8988T (cell line): ENCODE data around the gene MCC.

Experiments used
- DNase-seq: peaks from one replicate; pipeline ENCODE4 v3.0.0; 2011

Gene MCC

GRCh38 chr5:113487781-113488644, at the start of gene MCC:
Gene MCC (minus strand): TSS chr5:113488453.
- DNase-seq, result peak; percentile 70

GRCh38 chr5:113531481-113532159, 43.4 kb upstream of the MCC start:
- DNase-seq, result no peak

- DNase-seq, result no peak
Observed at GRCh38 chr5:113527746-113528145, 39.5 kb upstream of the MCC start.

DNA sequence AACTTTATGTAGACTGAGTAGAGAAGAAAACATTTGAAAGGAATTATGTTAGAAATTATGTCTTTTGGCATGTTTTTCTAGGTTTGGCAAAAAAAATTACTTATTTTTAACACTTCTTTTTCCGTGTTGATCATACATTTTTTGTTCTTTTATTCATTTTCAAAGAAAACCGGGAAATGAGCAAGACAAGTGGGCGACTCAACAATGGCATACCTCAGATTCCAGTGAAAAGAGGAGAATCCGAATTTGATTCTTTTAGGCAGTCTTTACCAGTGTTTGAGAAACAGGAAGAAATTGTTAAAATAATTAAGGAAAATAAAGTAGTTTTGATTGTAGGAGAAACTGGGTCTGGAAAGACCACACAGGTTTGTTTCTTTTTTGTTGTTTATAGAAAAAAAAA, 38.2 kb upstream of the MCC start:
- no peak for DNase-seq

DNA sequence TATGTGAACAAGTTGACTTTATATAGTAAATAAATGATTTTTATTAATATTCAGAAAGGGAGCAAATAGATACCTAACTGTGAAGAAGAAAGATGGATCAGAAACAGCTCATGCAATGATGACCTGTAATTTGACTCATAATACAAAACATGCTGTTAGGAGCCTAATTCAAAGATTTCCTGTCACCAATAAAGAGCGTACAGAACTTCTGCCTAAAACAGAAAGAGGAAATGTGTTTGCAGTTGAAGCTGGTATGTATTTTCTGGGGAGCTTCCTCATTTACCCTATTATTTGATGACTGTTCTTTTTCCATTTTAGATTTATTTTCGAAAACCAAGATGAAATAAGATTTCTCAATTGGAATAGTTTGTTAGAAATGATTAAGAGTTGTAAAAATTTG, 36.7 kb upstream of the MCC start:
- no peak for DNase-seq

DNA sequence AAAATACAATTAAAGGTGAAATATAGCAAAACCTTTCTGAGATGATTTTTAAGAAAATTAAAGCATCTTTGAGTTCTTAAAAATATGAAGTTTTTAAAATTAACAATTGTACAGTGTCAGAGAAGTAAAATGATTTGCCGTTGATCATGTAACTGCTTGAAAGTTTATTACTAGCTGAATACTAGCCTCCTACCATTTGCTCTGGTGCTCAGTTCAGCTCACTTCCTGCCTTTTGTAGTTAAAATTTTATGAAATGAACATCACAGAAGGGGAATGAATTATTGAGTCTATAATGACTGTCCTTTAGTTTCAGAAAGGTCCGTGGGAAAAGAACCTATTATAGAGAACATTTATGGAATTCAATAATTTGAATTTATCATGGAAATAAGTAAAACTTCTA, 34.9 kb upstream of the MCC start:
- DNase-seq, result no peak

DNA sequence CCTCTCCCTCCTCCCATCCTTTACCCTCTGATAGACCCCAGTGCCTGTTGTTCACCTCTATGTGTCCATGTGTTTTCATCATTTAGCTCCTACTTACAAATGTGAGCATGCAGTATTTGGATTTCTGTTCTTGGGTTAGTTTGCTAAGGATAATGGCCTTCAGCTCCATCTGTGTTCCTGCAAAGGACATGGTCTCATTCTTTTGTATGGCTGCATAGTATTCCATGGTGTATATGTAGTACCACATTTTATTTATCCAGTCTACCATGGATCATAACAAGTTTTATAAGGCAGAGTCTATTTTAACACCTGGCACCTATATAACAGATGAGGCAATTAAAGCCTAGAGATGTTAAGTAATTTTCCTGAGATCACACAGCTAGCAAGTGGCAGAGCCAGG, 32.6 kb upstream of the MCC start:
- no peak for DNase-seq

- no peak for DNase-seq
Observed at GRCh38 chr5:113520429-113520828, 32.2 kb upstream of the MCC start.

GRCh38 chr5:113519412-113519811, 31.2 kb upstream of the MCC start:
- no peak for DNase-seq

GRCh38 chr5:113518884-113519283, 30.6 kb upstream of the MCC start:
- DNase-seq, result no peak

GRCh38 chr5:113514289-113514635, 26.0 kb upstream of the MCC start:
- DNase-seq, result no peak

DNA sequence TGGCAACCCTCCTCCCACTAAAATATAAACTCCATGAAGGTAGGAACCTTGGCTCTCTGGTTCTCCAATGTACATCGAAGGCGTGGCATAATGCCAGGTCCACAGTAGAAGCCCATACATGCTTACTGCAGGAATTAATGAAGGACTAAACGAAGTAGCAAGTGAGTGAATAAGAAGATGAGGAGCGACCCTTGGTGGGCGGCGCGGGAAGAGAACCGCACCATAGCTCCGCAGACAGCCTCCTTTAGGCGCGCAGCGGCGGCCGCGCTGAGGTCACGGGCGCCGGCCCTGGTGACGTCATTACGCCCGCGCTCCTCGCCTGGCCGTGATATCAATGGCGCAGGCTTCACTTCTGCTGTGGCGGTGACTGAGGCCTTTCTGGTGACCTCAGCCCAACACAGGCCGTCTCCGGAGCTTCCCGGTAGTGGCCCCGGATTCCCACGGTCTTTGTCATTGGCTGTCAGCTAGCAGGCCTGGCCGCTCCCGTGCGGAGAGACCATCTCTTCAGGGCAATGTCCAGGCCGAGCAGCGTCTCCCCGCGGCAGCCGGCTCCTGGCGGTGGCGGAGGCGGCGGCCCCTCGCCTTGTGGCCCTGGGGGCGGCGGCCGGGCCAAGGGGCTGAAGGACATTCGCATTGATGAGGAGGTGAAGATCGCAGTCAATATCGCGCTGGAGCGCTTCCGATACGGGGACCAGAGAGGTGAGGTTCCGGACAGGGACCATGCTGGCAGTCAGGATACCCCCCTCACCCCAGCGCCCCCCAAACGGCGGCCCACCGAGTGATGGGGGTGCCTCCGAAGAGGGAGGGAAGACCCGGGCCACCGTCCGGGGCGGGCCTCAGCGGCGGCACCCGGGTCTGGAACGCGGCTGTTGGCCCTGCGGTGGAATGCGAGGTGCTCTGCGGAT, 25.4 kb upstream of the MCC start, which contains the start of gene YTHDC2:
YTHDC2 (plus strand) TSS at position 311 of the 905 bp plus-strand sequence; CDS start at position 513, 202 bp downstream.
- DNase-seq, result peak; percentile 13

DNA sequence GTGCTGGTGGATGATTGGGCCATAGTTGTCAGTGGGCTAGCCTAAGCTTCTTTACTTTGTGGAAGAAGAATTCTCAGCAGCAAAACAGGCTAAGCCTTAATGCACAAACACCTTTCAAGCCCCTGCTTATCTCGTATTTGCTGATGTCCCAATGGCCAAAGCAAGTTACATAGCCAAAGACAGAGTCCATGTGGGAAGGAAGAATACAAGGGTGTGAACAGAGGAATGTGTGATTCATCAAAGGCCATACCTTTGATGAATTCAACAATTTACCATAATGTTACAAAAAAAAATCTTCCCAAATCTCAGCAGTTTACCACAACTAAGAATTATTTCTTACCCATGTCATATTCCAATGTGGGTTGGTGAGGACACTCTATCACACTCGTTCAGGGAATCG, 24.1 kb upstream of the MCC start:
- no peak for DNase-seq

- DNase-seq, result no peak
Observed at GRCh38 chr5:113510836-113511451, 22.7 kb upstream of the MCC start.

DNA sequence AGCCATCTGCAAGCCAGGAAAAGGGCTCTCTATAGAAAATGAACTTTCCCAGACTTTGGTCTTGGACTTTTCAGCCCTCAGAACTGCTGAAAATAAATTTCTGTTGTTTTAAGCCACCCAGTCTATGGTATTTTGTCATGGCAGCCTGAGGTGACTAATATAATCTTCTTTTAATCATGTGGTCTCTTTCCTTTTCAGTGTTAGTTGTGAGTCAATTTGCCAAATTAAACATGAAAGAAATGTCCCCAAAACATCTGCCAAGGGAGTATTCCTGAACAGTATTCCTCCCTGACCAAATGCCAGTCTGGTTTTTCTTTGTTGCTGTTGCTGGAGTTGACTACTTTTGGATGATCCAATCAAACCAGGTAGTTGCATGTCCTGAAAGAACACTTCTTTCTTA, 20.5 kb upstream of the MCC start:
- no peak for DNase-seq

DNA sequence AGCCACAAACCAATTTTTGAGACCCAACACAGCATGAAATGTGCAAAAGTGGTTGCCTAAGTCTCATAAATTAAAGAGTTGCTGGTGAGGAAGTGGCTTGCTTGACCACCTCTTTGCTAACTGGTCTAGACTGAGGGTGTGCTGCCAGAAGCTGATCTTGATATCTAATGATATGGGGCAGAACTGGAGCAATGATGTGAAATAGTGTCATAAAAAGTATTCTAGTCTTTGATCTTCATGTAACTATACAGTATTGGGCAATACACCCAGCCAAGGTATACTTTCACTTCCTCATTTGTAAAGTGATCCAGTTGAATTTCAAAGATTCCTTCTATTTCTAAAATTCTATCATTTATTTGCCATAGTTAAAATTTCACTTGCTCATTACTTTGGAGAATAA, 19.3 kb upstream of the MCC start:
- no peak for DNase-seq

GRCh38 chr5:113505181-113505580, 16.9 kb upstream of the MCC start:
- DNase-seq, result no peak

- no peak for DNase-seq
Observed at GRCh38 chr5:113503146-113503545, 14.9 kb upstream of the MCC start.

GRCh38 chr5:113502073-113502472, 13.8 kb upstream of the MCC start:
- no peak for DNase-seq

DNA sequence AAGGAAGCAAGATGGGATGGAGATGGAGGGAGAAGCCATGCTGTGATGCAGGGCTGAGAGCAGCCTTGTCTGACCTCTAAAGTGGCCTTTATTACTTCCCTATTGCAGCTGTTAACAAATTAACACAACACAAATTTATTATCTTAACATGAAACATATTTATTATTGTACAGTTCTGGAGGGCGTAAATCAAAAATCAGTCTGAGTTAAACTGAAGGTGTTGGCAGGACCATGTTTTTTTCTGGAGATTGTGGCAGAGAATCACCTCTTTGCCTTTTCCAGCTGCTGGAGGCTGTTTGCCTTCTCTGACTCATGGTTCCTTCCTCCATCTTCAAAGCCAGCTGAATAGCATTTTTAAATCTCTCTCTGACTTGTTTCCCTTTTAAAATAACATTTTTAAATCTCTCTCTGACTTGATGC, 7.2 kb upstream of the MCC start:
- DNase-seq, result no peak

- no peak for DNase-seq
Observed at GRCh38 chr5:113493446-113493845, 5.2 kb upstream of the MCC start.

- DNase-seq, result no peak
Observed at GRCh38 chr5:113491022-113491421, 2.8 kb upstream of the MCC start.

DNA sequence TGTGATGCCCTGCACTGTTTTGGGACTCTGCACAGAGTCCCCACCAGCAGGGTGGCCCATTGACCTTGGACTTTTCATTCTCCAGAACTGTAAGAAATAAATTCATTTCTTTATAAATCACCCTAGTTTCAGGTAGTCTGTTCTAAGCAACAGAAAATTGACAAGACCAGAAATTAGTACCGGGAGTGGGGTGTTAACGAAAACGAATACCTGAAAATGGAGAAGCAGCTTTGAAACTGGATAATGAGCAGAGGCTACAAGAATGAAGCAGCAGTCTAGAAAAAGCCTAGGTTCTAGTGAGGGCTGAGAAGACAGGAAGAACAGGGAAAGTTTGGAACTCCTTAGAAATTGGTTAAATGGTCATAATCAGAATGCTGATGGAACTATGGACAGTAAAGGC, 2.1 kb upstream of the MCC start:
- no peak for DNase-seq
